GM20000 (cell line): ENCODE data around the gene HYAL2.
"Not testable (repeated sequence)": the region's sequence is repeated elsewhere in the genome, so short reads cannot be mapped to it uniquely, and the experiment has no call there.

Experiments used
- DNase-seq: peaks from one replicate; pipeline ENCODE4 v3.0.0; 2012; ENCODE audit warnings: low spot score
- TF ChIP-seq, protein P1 (sequence below): IDR thresholded peaks from 2 replicates; pipeline ENCODE4 v1.5.1; 2012; ENCODE audit warnings: mild to moderate bottlenecking, control low read depth; ENCODE audit errors: extremely low read depth, missing control alignments

HYAL2 gene

DNA sequence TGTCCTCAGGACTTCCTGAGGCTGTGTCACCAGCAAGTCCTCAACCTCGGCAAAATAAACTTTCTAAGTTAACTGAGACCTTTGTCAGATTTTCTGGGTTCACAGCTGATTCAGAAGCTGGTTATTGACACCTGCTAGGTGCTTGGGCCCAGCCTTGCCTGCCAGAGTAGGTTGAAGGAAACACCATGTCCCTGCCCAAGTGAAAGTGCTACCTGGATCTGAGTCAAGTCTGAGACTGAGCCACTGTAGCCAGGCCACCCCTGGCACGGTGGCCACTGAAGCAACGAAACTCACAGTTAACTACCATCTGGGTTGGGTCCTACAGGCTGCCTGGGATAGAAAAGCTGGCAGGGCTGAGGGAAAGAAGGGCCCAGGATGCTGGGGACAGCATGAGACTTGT lies 8.2 kb downstream of the HYAL2 start:
- DNase-seq = no peak
- TF ChIP-seq, protein P1, sequence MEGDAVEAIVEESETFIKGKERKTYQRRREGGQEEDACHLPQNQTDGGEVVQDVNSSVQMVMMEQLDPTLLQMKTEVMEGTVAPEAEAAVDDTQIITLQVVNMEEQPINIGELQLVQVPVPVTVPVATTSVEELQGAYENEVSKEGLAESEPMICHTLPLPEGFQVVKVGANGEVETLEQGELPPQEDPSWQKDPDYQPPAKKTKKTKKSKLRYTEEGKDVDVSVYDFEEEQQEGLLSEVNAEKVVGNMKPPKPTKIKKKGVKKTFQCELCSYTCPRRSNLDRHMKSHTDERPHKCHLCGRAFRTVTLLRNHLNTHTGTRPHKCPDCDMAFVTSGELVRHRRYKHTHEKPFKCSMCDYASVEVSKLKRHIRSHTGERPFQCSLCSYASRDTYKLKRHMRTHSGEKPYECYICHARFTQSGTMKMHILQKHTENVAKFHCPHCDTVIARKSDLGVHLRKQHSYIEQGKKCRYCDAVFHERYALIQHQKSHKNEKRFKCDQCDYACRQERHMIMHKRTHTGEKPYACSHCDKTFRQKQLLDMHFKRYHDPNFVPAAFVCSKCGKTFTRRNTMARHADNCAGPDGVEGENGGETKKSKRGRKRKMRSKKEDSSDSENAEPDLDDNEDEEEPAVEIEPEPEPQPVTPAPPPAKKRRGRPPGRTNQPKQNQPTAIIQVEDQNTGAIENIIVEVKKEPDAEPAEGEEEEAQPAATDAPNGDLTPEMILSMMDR = no peak

DNA sequence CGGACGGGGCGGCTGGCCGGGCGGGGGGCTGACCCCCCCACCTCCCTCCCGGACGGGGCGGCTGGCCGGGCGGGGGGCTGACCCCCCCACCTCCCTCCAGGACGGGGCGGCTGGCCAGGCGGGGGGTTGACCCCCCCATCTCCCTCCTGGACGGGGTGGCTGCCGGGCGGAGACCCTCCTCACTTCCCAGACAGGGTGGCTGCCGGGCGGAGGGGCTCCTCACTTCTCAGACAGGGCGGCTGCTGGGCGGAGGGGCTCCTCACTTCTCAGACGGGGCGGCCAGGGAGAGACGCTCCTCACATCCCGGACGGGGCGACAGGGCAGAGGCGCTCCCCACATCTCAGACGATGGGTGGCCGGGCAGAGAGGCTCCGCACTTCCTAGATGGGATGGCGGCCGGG lies 10.5 kb downstream of the HYAL2 start:
- DNase-seq = not testable (repeated sequence)

DNA sequence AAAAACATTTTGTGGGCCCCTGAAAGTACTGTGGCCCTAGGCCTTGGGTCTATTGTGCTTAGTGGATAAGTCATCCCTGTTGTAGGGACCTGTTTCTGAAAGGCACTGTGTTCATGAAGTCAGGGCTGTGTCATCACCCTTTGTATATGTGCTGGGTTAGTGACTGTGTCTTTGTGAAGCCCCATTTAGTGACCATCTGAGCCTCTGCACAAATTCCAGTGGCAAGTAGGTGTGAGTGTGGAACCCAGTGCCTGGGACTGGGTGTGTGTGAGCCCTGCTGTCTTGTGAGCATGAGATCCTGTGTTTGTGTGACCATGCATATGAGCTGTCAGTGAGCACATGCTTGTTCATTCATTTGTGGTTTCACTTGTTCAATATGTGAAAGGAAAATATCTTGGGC lies 17.9 kb downstream of the HYAL2 start:
- TF ChIP-seq, protein P1 = no peak
- no peak for DNase-seq

DNA sequence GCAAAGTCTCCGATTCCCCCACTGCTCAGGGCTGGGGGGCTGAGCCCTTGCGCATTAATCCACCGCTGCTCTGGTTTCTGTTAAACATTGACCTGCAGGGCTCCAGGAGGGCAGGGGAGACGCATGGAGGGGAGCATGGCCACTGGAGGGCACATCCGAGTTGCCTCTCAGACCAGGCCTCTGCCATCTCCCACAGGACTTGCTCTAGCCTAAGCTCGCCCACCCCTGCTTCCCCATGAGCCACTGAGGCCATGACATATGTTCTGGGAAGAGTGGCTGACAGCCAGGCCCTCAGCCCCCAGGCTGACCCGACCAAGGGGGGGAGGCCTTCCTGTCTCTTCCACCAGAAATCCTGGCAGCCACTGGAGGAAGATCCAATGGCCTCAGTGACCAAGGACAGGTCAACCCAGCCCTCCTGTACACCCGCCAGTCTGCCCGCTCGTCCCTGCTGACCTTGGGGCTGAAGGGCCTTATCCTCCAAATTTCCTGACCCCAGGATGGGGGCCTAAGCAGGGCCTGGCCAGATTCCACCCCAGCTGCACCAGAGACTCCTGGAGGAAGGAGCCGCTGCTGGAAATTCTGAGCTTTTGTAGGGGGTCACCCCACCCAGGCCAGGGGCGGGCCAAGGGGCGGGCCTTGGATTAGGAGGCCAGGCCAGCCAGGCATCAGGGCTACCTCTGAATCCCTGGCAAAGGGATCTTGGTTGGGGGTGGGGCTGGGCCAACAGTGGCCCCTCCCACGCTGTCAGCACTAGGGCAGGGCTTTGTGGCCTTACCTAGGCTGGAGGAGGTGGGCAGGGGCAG lies 19.3 kb downstream of the HYAL2 start, which contains the start of gene HYAL1:
Gene HYAL1, minus strand, starts transcription at position 562 of the 803 bp plus-strand sequence. CDS start 618 bp downstream, outside the sequence.
- no peak for DNase-seq
- TF ChIP-seq, protein P1 = no peak

DNA sequence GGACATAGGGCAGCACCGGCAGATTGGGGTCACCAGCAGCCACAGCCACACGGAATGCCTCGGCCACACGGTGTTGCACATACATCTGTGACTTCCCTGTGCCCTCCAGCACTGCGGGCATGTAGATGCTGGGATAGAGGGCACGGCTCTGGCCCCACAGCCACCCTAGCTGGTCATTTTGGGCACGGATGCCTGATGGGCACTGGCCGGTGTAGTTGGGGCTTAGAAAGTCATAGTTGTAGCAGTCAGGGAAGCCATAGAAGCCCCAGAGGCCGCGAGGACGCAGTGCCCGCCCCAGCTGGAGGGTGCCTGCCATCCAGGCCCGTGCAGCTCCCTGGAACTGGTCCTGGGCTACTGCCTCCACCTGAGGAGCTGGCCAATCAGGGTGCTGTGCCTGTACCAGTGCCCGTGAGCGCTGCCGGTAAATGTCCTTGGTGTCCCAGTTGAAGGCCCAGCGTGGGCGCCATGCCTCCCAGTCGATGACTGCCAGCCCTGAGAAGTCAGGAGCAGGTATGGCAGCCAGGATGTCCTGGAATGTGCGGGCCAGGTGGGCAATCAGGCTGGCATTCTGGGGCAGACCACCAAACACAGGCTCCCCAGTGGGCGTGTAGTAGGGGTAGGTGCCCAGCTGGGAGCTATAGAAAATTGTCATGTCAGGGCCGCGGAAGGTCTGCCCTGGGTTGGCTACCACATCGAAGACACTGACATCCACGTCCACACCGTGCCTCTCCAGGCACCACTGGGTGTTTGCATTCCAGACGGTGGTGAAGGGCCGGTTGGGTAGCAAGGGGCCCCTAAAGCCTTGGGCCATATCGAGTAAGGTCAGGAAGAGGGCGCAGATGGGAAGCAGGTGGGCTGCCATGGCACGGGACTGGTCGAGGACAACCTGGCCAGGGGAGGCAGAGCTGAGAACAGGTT lies 20.2 kb downstream of the HYAL2 start:
- DNase-seq = no peak
- TF ChIP-seq, protein P1 = no peak

DNA sequence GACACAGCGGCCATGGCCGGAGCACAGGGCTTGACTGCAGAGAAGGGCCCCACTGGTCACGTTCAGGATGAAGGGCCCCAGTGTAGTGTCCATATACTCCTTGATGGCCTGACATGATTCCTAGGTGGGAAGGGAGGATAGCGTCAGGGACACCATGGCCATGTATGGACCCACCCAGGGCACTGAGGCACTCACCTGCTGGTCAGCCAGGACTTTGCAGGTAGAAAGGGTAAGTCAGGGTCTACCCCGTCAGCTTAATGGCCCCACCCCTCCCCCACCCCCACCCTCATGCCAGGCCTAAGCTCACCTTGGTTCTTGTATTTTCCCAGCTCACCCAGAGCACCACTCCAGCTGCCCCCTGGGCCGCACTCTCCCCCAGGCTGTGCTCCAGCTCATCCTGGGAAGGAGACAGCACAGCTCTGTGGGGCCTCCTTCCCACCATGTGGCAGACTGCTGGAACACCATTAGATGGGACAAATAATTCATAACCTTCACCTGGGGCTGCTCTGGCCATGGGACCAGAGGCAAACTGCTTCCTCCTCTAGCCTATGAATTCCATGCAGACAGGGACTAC lies 21.8 kb downstream of the HYAL2 start:
- TF ChIP-seq, protein P1 = no peak
- no peak for DNase-seq

DNA sequence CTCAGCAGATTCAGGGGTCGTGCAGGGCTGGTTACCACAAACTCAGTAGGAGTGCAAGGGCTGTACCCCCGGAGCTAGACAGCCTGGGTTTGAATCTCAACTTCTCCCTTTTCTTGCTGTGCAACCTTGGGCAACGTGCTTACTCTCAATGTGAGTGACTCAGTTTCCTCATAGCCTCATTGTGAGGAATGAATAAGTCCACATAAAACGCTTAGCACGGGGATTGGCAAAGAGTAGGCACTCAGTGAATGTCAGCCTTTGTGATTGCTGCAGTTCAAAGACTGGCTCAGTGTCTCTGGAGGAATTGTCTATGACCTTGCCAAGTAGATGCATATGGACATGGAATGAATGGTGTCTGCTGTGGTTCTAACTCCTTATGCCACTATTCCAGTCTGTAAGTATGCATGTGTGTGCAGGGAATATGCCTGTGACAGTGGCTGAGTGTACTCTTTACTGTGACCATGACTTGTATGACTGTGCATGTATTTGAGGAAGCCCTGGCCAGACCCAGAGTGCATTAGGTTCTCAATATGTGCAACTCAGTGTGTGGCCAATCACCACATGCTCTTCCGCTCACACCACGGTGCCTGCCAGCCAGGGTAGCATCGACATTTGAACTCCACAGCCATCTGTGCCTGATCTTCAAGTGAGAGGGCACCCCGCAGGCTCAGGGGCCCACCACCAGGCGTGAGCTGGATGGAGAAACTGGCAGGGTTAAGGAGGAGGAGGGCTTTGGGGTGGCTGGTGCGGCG lies 22.4 kb downstream of the HYAL2 start:
- DNase-seq = no peak

More for the DNA sequence above, 22.4 kb downstream of the HYAL2 start:
- TF ChIP-seq, protein P1 = no peak
